Loucy (cell line): Measurements from ENCODE around the gene SZT2.

Experiments
- H2AFZ ChIP-seq: fragments of 200-600 bp; sonication (generic); 2 replicates; pipeline ENCODE4 v1.6.0; 2016; ENCODE audit warnings: antibody characterized with exemption, mild to moderate bottlenecking, low read length, moderate library complexity
- H3F3A ChIP-seq: fragments of 200-600 bp; 2 replicates; pipeline ENCODE4 v1.6.0; 2016; ENCODE audit warnings: antibody characterized with exemption, low read depth, mild to moderate bottlenecking
- H3K27me3 ChIP-seq: fragments of 200-600 bp; sonication (generic); 2 replicates; pipeline ENCODE4 v1.6.1; 2014; ENCODE audit warnings: low read length, mild to moderate bottlenecking; ENCODE audit not compliant: insufficient read depth, poor library complexity, severe bottlenecking
- H3K36me3 ChIP-seq: fragments of 200-600 bp; sonication (generic); 2 replicates; pipeline ENCODE4 v1.6.1; 2016; ENCODE audit warnings: low read length; ENCODE audit not compliant: insufficient read depth
- H3K4me1 ChIP-seq: fragments of 200-600 bp; sonication (generic); 2 replicates; pipeline ENCODE4 v1.5.1; 2014; ENCODE audit warnings: low read length, mild to moderate bottlenecking; ENCODE audit not compliant: insufficient read depth, poor library complexity, severe bottlenecking
- H3K4me2 ChIP-seq: fragments of 200-600 bp; sonication (generic); 2 replicates; pipeline ENCODE4 v1.6.0; 2014; ENCODE audit warnings: antibody characterized with exemption, low read length, low read depth, mild to moderate bottlenecking; ENCODE audit not compliant: poor library complexity, severe bottlenecking
- H3K4me3 ChIP-seq: fragments of 200-600 bp; sonication (generic); 2 replicates; pipeline ENCODE4 v1.5.1; 2014; ENCODE audit warnings: low read length, mild to moderate bottlenecking, mixed read lengths; ENCODE audit not compliant: poor library complexity, severe bottlenecking
- H3K79me2 ChIP-seq: fragments of 200-600 bp; sonication (generic); 2 replicates; pipeline ENCODE4 v1.6.1; 2014; ENCODE audit warnings: low read length; ENCODE audit not compliant: insufficient read depth
- H3K9ac ChIP-seq: fragments of 200-600 bp; sonication (generic); 2 replicates; pipeline ENCODE4 v1.6.0; 2014; ENCODE audit warnings: mild to moderate bottlenecking, low read depth, low read length, moderate library complexity; ENCODE audit not compliant: poor library complexity, severe bottlenecking
- H3K9me2 ChIP-seq: fragments of 200-600 bp; sonication (generic); replicated peaks from 2 replicates; pipeline ENCODE4 v1.6.1; 2016; ENCODE audit warnings: low read depth, low read length, mixed read lengths
- H3K9me3 ChIP-seq: fragments of 200-600 bp; sonication (generic); 2 replicates; pipeline ENCODE4 v1.6.1; 2014; ENCODE audit warnings: mild to moderate bottlenecking, antibody characterized with exemption, low read length, low read depth; ENCODE audit not compliant: insufficient read depth
- H4K20me1 ChIP-seq: fragments of 200-600 bp; sonication (generic); 2 replicates; pipeline ENCODE4 v1.6.0; 2014; ENCODE audit warnings: antibody characterized with exemption, low read length, mild to moderate bottlenecking; ENCODE audit not compliant: insufficient read depth, poor library complexity, severe bottlenecking
- CTCF ChIP-seq: fragments of 200-600 bp; sonication (generic); conservative IDR thresholded peaks from 2 replicates; pipeline ENCODE4 v1.5.1; 2014; ENCODE audit warnings: mild to moderate bottlenecking, antibody characterized with exemption, low read length
- EZH2phosphoT487 ChIP-seq: fragments of 200-600 bp; IDR thresholded peaks from 2 replicates; pipeline ENCODE4 v1.6.1; 2018; ENCODE audit warnings: antibody characterized with exemption, mild to moderate bottlenecking, moderate library complexity, borderline replicate concordance

The SZT2 gene

GRCh38 chr1:43354471-43354870 lies 35.2 kb upstream of the SZT2 start:
- no peaks in the 10 kb centered on the region for H4K20me1 ChIP-seq
- no peaks in the 10 kb centered on the region for H3K36me3 ChIP-seq
- no peaks in the 10 kb centered on the region for H3K9me2 ChIP-seq
- no peak overlapping the region for H2AFZ ChIP-seq
- H3F3A ChIP-seq: peaks cover 3% of the 10 kb centered on the region; the same call in 1 of the 2 replicates
- H3K4me1 ChIP-seq: peaks cover 4% of the 10 kb centered on the region
- no peaks in the 10 kb centered on the region for H3K9me3 ChIP-seq
- H3K27me3 ChIP-seq: no peaks in the 10 kb centered on the region
- no peak overlapping the region for H3K4me3 ChIP-seq
- no peak for TF ChIP-seq EZH2phosphoT487
- no peak for TF ChIP-seq CTCF
- H3K9ac ChIP-seq: no peak overlapping the region
- no peak overlapping the region for H3K4me2 ChIP-seq
- peaks cover 7% of the 10 kb centered on the region for H3K79me2 ChIP-seq

GRCh38 chr1:43354936-43355335 lies 34.8 kb upstream of the SZT2 start:
- Histone ChIP-seq H3F3A (peaks cover 3% of the 10 kb centered on the region; the same call in 1 of the 2 replicates), H3K4me2 (no peak overlapping the region), H3K4me1 (peaks cover 9% of the 10 kb centered on the region), H3K27me3 (no peaks in the 10 kb centered on the region), H4K20me1 (peaks cover 2% of the 10 kb centered on the region), H3K79me2 (peaks cover 11% of the 10 kb centered on the region), H3K36me3 (peaks cover under 1% of the 10 kb centered on the region; the same call in 1 of the 2 replicates), H2AFZ (no peak overlapping the region), H3K4me3 (no peak overlapping the region), H3K9ac (no peak overlapping the region), H3K9me3 (no peaks in the 10 kb centered on the region), H3K9me2 (no peaks in the 10 kb centered on the region)
- TF ChIP-seq EZH2phosphoT487: no peak
- no peak for TF ChIP-seq CTCF

GRCh38 chr1:43357251-43357650 lies 32.4 kb upstream of the SZT2 start:
- peak overlapping the region; percentile 97 for H3K9ac ChIP-seq
- TF ChIP-seq CTCF (no peak), EZH2phosphoT487 (no peak)
- peak overlapping the region; percentile 74 for H3K4me2 ChIP-seq
- no peaks in the 10 kb centered on the region for H3K27me3 ChIP-seq
- peaks cover 18% of the 10 kb centered on the region for H4K20me1 ChIP-seq
- H2AFZ ChIP-seq: no peak overlapping the region
- H3F3A ChIP-seq: peaks cover 3% of the 10 kb centered on the region; the same call in 1 of the 2 replicates
- H3K9me3 ChIP-seq: no peaks in the 10 kb centered on the region
- H3K4me3 ChIP-seq: no peak overlapping the region
- H3K4me1 ChIP-seq: peaks cover 29% of the 10 kb centered on the region
- no peaks in the 10 kb centered on the region for H3K9me2 ChIP-seq
- peaks cover 34% of the 10 kb centered on the region for H3K79me2 ChIP-seq
- H3K36me3 ChIP-seq: peaks cover 24% of the 10 kb centered on the region
